GM12878 (cell line): Measurements from ENCODE around the gene ADAM33. TPM values are rescaled to one million over a fixed set of nuclear protein-coding genes. Genes with fewer than 3 reads are reported as not detected.

ENCODE experiments used
- ATAC-seq: fragments of 200-7000 bp; cut with Tn5 transposase; 3 replicates; pipeline ENCODE4 v1.9.1; 2020; ENCODE audit warnings: mild to moderate bottlenecking, moderate library complexity
- BruUV-seq: library from RNA; stranded (reverse); fragments of 400-500 nt; replicated peaks from 2 replicates; lab custom pipeline; 2021; lab: Mats Ljungman, UMichigan
- CTCF ChIA-PET: fragments of 300-600 bp; sonication (Branson Sonifier 250); formaldehyde crosslinking; extraction: SDS; loops from one replicate; lab custom pipeline; 2021; ENCODE audit warnings: inconsistent platforms; lab: Yijun Ruan, JAX
- POLR2A ChIA-PET: fragments of 350-600 bp; formaldehyde crosslinking; extraction: SDS; loops from one replicate; lab custom pipeline; 2021; ENCODE audit warnings: inconsistent platforms; lab: Charles Lee
- RAD21 ChIA-PET: fragments of 300-600 bp; sonication (Branson Sonifier 250); formaldehyde crosslinking; loops from one replicate; lab custom pipeline; 2023; ENCODE audit warnings: antibody characterized with exemption; ENCODE audit not compliant: unreplicated experiment; lab: Charles Lee
- SMC1A ChIA-PET: fragments of 300-600 bp; sonication (Branson Sonifier 250); formaldehyde crosslinking; loops from one replicate; lab custom pipeline; 2023; ENCODE audit not compliant: unreplicated experiment, uncharacterized antibody; lab: Charles Lee
- DNase-seq: peaks from one replicate; pipeline ENCODE4 v3.0.0-alpha.2; 2011; ENCODE audit warnings: low read depth, low spot score
- FAIRE-seq: peaks from 3 replicates; lab custom pipeline; 2011; peaks lifted over from hg19 to GRCh38; lab: Jason Lieb, UNC
- H2AFZ ChIP-seq: 2 replicates; pipeline ENCODE4 v1.6.0; 2011; ENCODE audit warnings: low read depth, low read length, control low read depth; ENCODE audit not compliant: control insufficient read depth
- H3K27ac ChIP-seq: 2 replicates; pipeline ENCODE4 v1.5.1; 2011; ENCODE audit warnings: control low read depth; ENCODE audit not compliant: control insufficient read depth, insufficient read depth
- H3K27me3 ChIP-seq, 2 experiments: replicated peaks in 1 of 2; 2 replicates each; pipeline versions ENCODE4 v1.6.0 to v1.6.1; 2011; ENCODE audit warnings: low read length in 1 of 2; ENCODE audit not compliant: control insufficient read depth in 2 of 2, insufficient read depth in 2 of 2
- H3K36me3 ChIP-seq, 2 experiments: 2 replicates each; pipeline ENCODE4 v1.5.1; 2011; ENCODE audit warnings: low read length in 1 of 2; ENCODE audit not compliant: control insufficient read depth in 2 of 2, insufficient read depth in 2 of 2
- H3K4me1 ChIP-seq: 2 replicates; pipeline ENCODE4 v1.6.1; 2011; ENCODE audit warnings: mild to moderate bottlenecking, low read length, moderate library complexity, mixed read lengths; ENCODE audit not compliant: control insufficient read depth, insufficient read depth
- H3K4me2 ChIP-seq: 2 replicates; pipeline ENCODE4 v1.6.0; 2011; ENCODE audit warnings: control low read depth; ENCODE audit not compliant: control insufficient read depth, insufficient read depth
- H3K4me3 ChIP-seq: fragments of 200-600 bp; sonication (generic); 2 replicates; pipeline ENCODE4 v1.5.1; 2016
- H3K79me2 ChIP-seq: 2 replicates; pipeline ENCODE4 v1.6.0; 2011; ENCODE audit warnings: low read length; ENCODE audit not compliant: control insufficient read depth, insufficient read depth
- H3K9ac ChIP-seq: 2 replicates; pipeline ENCODE4 v1.8.0; 2011; ENCODE audit warnings: low read length, control low read depth, mixed read lengths; ENCODE audit not compliant: control insufficient read depth, insufficient read depth
- H3K9me3 ChIP-seq: replicated peaks from 3 replicates; pipeline ENCODE4 v1.5.1; 2011; ENCODE audit warnings: mild to moderate bottlenecking, low read length; ENCODE audit not compliant: control insufficient read depth, insufficient read depth
- H4K20me1 ChIP-seq: 2 replicates; pipeline ENCODE4 v1.6.0; 2011; ENCODE audit not compliant: control insufficient read depth, insufficient read depth
- ATF2 ChIP-seq: IDR thresholded peaks from 2 replicates; pipeline ENCODE4 v1.6.1; 2012; ENCODE audit warnings: low read length, inconsistent platforms
- BCL3 ChIP-seq: IDR thresholded peaks from 2 replicates; pipeline ENCODE4 v1.6.1; 2011; ENCODE audit warnings: borderline replicate concordance, low read depth, mild to moderate bottlenecking, moderate library complexity, low read length; ENCODE audit not compliant: insufficient read depth, poor library complexity, severe bottlenecking
- IKZF1 ChIP-seq: fragments of 450-650 bp; conservative IDR thresholded peaks from 2 replicates; pipeline ENCODE4 v1.6.1; 2017; ENCODE audit warnings: antibody characterized with exemption, mild to moderate bottlenecking
- RFX5 ChIP-seq: IDR thresholded peaks from 2 replicates; pipeline ENCODE4 v1.6.1; 2011; ENCODE audit warnings: low read depth, low read length, improper control_type of control experiment
- RUNX3 ChIP-seq: IDR thresholded peaks from 2 replicates; pipeline ENCODE4 v1.6.1; 2012; ENCODE audit warnings: low read length, inconsistent platforms
- SMAD1 ChIP-seq: fragments of 450-650 bp; IDR thresholded peaks from 2 replicates; pipeline ENCODE4 v1.6.1; 2018; ENCODE audit warnings: mild to moderate bottlenecking, low read depth; ENCODE audit not compliant: partially characterized antibody
- STAT3 ChIP-seq: IDR thresholded peaks from 2 replicates; pipeline ENCODE4 v1.6.1; 2011; ENCODE audit warnings: low read depth, low read length, improper control_type of control experiment
- SUPT20H ChIP-seq: IDR thresholded peaks from 2 replicates; pipeline ENCODE4 v1.6.1; 2011; ENCODE audit warnings: low read depth, mild to moderate bottlenecking, low read length, moderate library complexity, borderline replicate concordance; ENCODE audit not compliant: control insufficient read depth
- TAF1 ChIP-seq: IDR thresholded peaks from 2 replicates; pipeline ENCODE4 v1.6.1; 2011; ENCODE audit warnings: mild to moderate bottlenecking, low read depth, low read length, borderline replicate concordance
- ZBTB33 ChIP-seq: fragments of 450-650 bp; IDR thresholded peaks from 2 replicates; pipeline ENCODE4 v1.6.1; 2017; ENCODE audit warnings: mild to moderate bottlenecking
- WGBS: methylation state at CpG from one replicate; pipeline ENCODE4 v1.1.6; 2016; ENCODE audit warnings: low lambda C conversion rate; ENCODE audit not compliant: insufficient replicate concordance, insufficient coverage; ENCODE audit errors: missing lambda C conversion rate; 5-methylcytosine and 5-hydroxymethylcytosine counted together
- in situ Hi-C: fragments of 300-500 bp; cut with MboI; formaldehyde crosslinking; loops from 9 replicates; pipeline ENCODE4 v1.14.3; 2018; ENCODE audit warnings: mixed read lengths
- intact Hi-C: fragments of 100-400 bp; cut with micrococcal nuclease; formaldehyde crosslinking; loops from one replicate; pipeline ENCODE4 v1.14.2; 2022; ENCODE audit not compliant: unreplicated experiment
- polyA plus RNA-seq, 11 experiments: library from polyadenylated mRNA; depleted of rRNA in 4 of 11; unstranded in 6 of 11; stranded (reverse) in 5 of 11; fragments of >200 nt; fragmentation: Nextera tagmentation in 4 of 11; fragmentation: Illumina TruSeq in 1 of 11; extraction: Ambion mirVana in 4 of 11; extraction: Trizol in 1 of 11; gene quantifications; 1 replicate in 1 of 11; 2 replicates in 10 of 11; pipeline versions ENCODE4 v1.2.1 to v1.2.3, GENCODE V29; 2011 to 2016; ENCODE audit warnings: inconsistent platforms in 2 of 11, missing spikeins in 2 of 11, low read depth in 1 of 11
- total RNA-seq, 4 experiments: library from RNA; depleted of rRNA in 3 of 4; stranded (reverse); fragments of >200 nt in 3 of 4; fragmentation: Illumina TruSeq in 1 of 4; extraction: Trizol in 1 of 4; gene quantifications; 2 replicates each; pipeline versions ENCODE4 v1.2.1 to v1.2.3, GENCODE V29; 2013 to 2021

ADAM33 gene
- total and polyA plus RNA-seq, 10 of the 15 experiments (the other 5 are each of a cell fraction or from before 2014, with no cell fraction given): not detected

- Histone ChIP-seq H3K4me3 (no peak overlapping the region), H4K20me1 (no peaks in the 10 kb centered on the region), H3K4me2 (no peak overlapping the region), H3K9ac (no peak overlapping the region), H3K4me1 (no peaks in the 10 kb centered on the region), H2AFZ (no peak overlapping the region), H3K79me2 (no peaks in the 10 kb centered on the region), H3K36me3 (peaks cover 0 to 3% of the 10 kb centered on the region in 2 experiments; a peak in 2 of 4 replicates), H3K9me3 (no peaks in the 10 kb centered on the region), H3K27ac (no peak overlapping the region), H3K27me3 (no peaks in the 10 kb centered on the region)
- ChIA-PET RAD21 (no interaction called here), POLR2A (interaction anchor here (0.5 kb wide), 1 partner anchor 21 kb away, joined by 3 read pairs; no protein-coding TSS in a partner anchor), SMC1A (no interaction called here), CTCF (no interaction called here)
- TF ChIP-seq RFX5 (no peak), RUNX3 (no peak), STAT3 (no peak), TAF1 (no peak), SMAD1 (no peak)
- ATAC-seq: no peak
- in situ Hi-C loops: no loop called here
- no peak for FAIRE-seq
- DNase-seq: no peak
- 56% methylated on average over 5 of the region's 5 CpGs for WGBS
- BruUV-seq: no TSS peak
- intact Hi-C loops: no loop called here
Measured at GRCh38 chr20:3646067-3646440, 35.8 kb downstream of the ADAM33 start.

- intact Hi-C loops: no loop called here
- Histone ChIP-seq H2AFZ (no peak overlapping the region), H3K79me2 (no peaks in the 10 kb centered on the region)
- DNase-seq: no peak
- TF ChIP-seq IKZF1 (no peak), BCL3 (no peak), ATF2 (no peak), ZBTB33 (no peak), SUPT20H (no peak)
- TF ChIP-seq, all 136 proteins: peak for 0
- ChIA-PET CTCF (no interaction called here), SMC1A (no interaction called here), POLR2A (no interaction called here), RAD21 (no interaction called here)
- 90% methylated on average over 20 of the region's 20 CpGs for WGBS
- H3K27me3 ChIP-seq: no peaks in the 10 kb centered on the region
- H3K4me1 ChIP-seq: no peaks in the 10 kb centered on the region
- no peaks in the 10 kb centered on the region for H4K20me1 ChIP-seq
- no peaks in the 10 kb centered on the region for H3K9me3 ChIP-seq
- H3K27ac ChIP-seq: no peak overlapping the region
- H3K9ac ChIP-seq: no peak overlapping the region
- H3K4me3 ChIP-seq: no peak overlapping the region
- in situ Hi-C loops: no loop called here
- no TSS peak for BruUV-seq
- FAIRE-seq (no peak), ATAC-seq (no peak)
- peaks cover 0 to 3% of the 10 kb centered on the region in 2 experiments; a peak in 2 of 4 replicates for H3K36me3 ChIP-seq
- no peak overlapping the region for H3K4me2 ChIP-seq
Measured at GRCh38 chr20:3645309-3646066, 36.3 kb downstream of the ADAM33 start.
